GM12878 (cell line): ENCODE measurements around the gene DNMT1. TPM values are rescaled to one million over a fixed set of nuclear protein-coding genes. Genes with fewer than 3 reads are reported as not detected.

ENCODE experiments used
- ATAC-seq: fragments of 200-7000 bp; cut with Tn5 transposase; 3 replicates; pipeline ENCODE4 v1.9.1; 2020; ENCODE audit warnings: mild to moderate bottlenecking, moderate library complexity
- BruUV-seq: library from RNA; stranded (reverse); fragments of 400-500 nt; replicated peaks from 2 replicates; lab custom pipeline; 2021; lab: Mats Ljungman, UMichigan
- CTCF ChIA-PET: fragments of 300-600 bp; sonication (Branson Sonifier 250); formaldehyde crosslinking; extraction: SDS; loops from one replicate; lab custom pipeline; 2021; ENCODE audit warnings: inconsistent platforms; lab: Yijun Ruan, JAX
- POLR2A ChIA-PET: fragments of 350-600 bp; formaldehyde crosslinking; extraction: SDS; loops from one replicate; lab custom pipeline; 2021; ENCODE audit warnings: inconsistent platforms; lab: Charles Lee
- RAD21 ChIA-PET: fragments of 300-600 bp; sonication (Branson Sonifier 250); formaldehyde crosslinking; loops from one replicate; lab custom pipeline; 2023; ENCODE audit warnings: antibody characterized with exemption; ENCODE audit not compliant: unreplicated experiment; lab: Charles Lee
- SMC1A ChIA-PET: fragments of 300-600 bp; sonication (Branson Sonifier 250); formaldehyde crosslinking; loops from one replicate; lab custom pipeline; 2023; ENCODE audit not compliant: unreplicated experiment, uncharacterized antibody; lab: Charles Lee
- DNase-seq: peaks from one replicate; pipeline ENCODE4 v3.0.0-alpha.2; 2011; ENCODE audit warnings: low read depth, low spot score
- FAIRE-seq: peaks from 3 replicates; lab custom pipeline; 2011; peaks lifted over from hg19 to GRCh38; lab: Jason Lieb, UNC
- H2AFZ ChIP-seq: 2 replicates; pipeline ENCODE4 v1.6.0; 2011; ENCODE audit warnings: low read depth, low read length, control low read depth; ENCODE audit not compliant: control insufficient read depth
- H3K27ac ChIP-seq: 2 replicates; pipeline ENCODE4 v1.5.1; 2011; ENCODE audit warnings: control low read depth; ENCODE audit not compliant: control insufficient read depth, insufficient read depth
- H3K27me3 ChIP-seq, 2 experiments: replicated peaks in 1 of 2; 2 replicates each; pipeline versions ENCODE4 v1.6.0 to v1.6.1; 2011; ENCODE audit warnings: low read length in 1 of 2; ENCODE audit not compliant: control insufficient read depth in 2 of 2, insufficient read depth in 2 of 2
- H3K36me3 ChIP-seq, 2 experiments: 2 replicates each; pipeline ENCODE4 v1.5.1; 2011; ENCODE audit warnings: low read length in 1 of 2; ENCODE audit not compliant: control insufficient read depth in 2 of 2, insufficient read depth in 2 of 2
- H3K4me1 ChIP-seq: 2 replicates; pipeline ENCODE4 v1.6.1; 2011; ENCODE audit warnings: mild to moderate bottlenecking, low read length, moderate library complexity, mixed read lengths; ENCODE audit not compliant: control insufficient read depth, insufficient read depth
- H3K4me2 ChIP-seq: 2 replicates; pipeline ENCODE4 v1.6.0; 2011; ENCODE audit warnings: control low read depth; ENCODE audit not compliant: control insufficient read depth, insufficient read depth
- H3K4me3 ChIP-seq: fragments of 200-600 bp; sonication (generic); 2 replicates; pipeline ENCODE4 v1.5.1; 2016
- H3K79me2 ChIP-seq: 2 replicates; pipeline ENCODE4 v1.6.0; 2011; ENCODE audit warnings: low read length; ENCODE audit not compliant: control insufficient read depth, insufficient read depth
- H3K9ac ChIP-seq: 2 replicates; pipeline ENCODE4 v1.8.0; 2011; ENCODE audit warnings: low read length, control low read depth, mixed read lengths; ENCODE audit not compliant: control insufficient read depth, insufficient read depth
- H3K9me3 ChIP-seq: replicated peaks from 3 replicates; pipeline ENCODE4 v1.5.1; 2011; ENCODE audit warnings: mild to moderate bottlenecking, low read length; ENCODE audit not compliant: control insufficient read depth, insufficient read depth
- H4K20me1 ChIP-seq: 2 replicates; pipeline ENCODE4 v1.6.0; 2011; ENCODE audit not compliant: control insufficient read depth, insufficient read depth
- ASH2L ChIP-seq: fragments of 300-600, 200-600 bp; sonication (generic); IDR thresholded peaks from 2 replicates; pipeline ENCODE4 v1.6.1; 2017; ENCODE audit warnings: low read depth, mild to moderate bottlenecking, borderline replicate concordance
- BRCA1 ChIP-seq: IDR thresholded peaks from 2 replicates; pipeline ENCODE4 v1.6.1; 2011; ENCODE audit warnings: low read depth, low read length, improper control_type of control experiment
- CEBPB ChIP-seq, 2 experiments: fragments of 150-350 bp in 1 of 2; IDR thresholded peaks; 2 replicates each; pipeline ENCODE4 v1.6.1; 2012 to 2014; ENCODE audit warnings: low read depth in 2 of 2, low read length in 2 of 2, borderline replicate concordance in 1 of 2, inconsistent platforms in 1 of 2
- NBN ChIP-seq: fragments of 450-650 bp; IDR thresholded peaks from 2 replicates; pipeline ENCODE4 v1.6.1; 2016
- POU2F2 ChIP-seq: IDR thresholded peaks from 3 replicates; pipeline ENCODE4 v1.6.1; 2011; ENCODE audit warnings: low read depth, mild to moderate bottlenecking, low read length, borderline replicate concordance
- SIX5 ChIP-seq: IDR thresholded peaks from 2 replicates; pipeline ENCODE4 v1.6.1; 2011; ENCODE audit warnings: mild to moderate bottlenecking, low read depth, low read length, moderate library complexity; ENCODE audit not compliant: severe bottlenecking
- SMARCA5 ChIP-seq: fragments of 450-650 bp; IDR thresholded peaks from 2 replicates; pipeline ENCODE4 v1.6.1; 2017; ENCODE audit warnings: mild to moderate bottlenecking
- WGBS: methylation state at CpG from one replicate; pipeline ENCODE4 v1.1.6; 2016; ENCODE audit warnings: low lambda C conversion rate; ENCODE audit not compliant: insufficient replicate concordance, insufficient coverage; ENCODE audit errors: missing lambda C conversion rate; 5-methylcytosine and 5-hydroxymethylcytosine counted together
- in situ Hi-C: fragments of 300-500 bp; cut with MboI; formaldehyde crosslinking; loops from 9 replicates; pipeline ENCODE4 v1.14.3; 2018; ENCODE audit warnings: mixed read lengths
- intact Hi-C: fragments of 100-400 bp; cut with micrococcal nuclease; formaldehyde crosslinking; loops from one replicate; pipeline ENCODE4 v1.14.2; 2022; ENCODE audit not compliant: unreplicated experiment
- polyA plus RNA-seq, 11 experiments: library from polyadenylated mRNA; depleted of rRNA in 4 of 11; unstranded in 6 of 11; stranded (reverse) in 5 of 11; fragments of >200 nt; fragmentation: Nextera tagmentation in 4 of 11; fragmentation: Illumina TruSeq in 1 of 11; extraction: Ambion mirVana in 4 of 11; extraction: Trizol in 1 of 11; gene quantifications; 1 replicate in 1 of 11; 2 replicates in 10 of 11; pipeline versions ENCODE4 v1.2.1 to v1.2.3, GENCODE V29; 2011 to 2016; ENCODE audit warnings: inconsistent platforms in 2 of 11, missing spikeins in 2 of 11, low read depth in 1 of 11
- total RNA-seq, 4 experiments: library from RNA; depleted of rRNA in 3 of 4; stranded (reverse); fragments of >200 nt in 3 of 4; fragmentation: Illumina TruSeq in 1 of 4; extraction: Trizol in 1 of 4; gene quantifications; 2 replicates each; pipeline versions ENCODE4 v1.2.1 to v1.2.3, GENCODE V29; 2013 to 2021
- TF ChIP-seq, protein P1 (sequence below): IDR thresholded peaks from 2 replicates; pipeline ENCODE4 v1.6.1; 2012; ENCODE audit warnings: low read depth, low read length, improper control_type of control experiment
- TF ChIP-seq, protein P2 (sequence below): fragments of 450-650 bp; IDR thresholded peaks from 2 replicates; pipeline ENCODE4 v1.6.1; 2017; ENCODE audit warnings: mild to moderate bottlenecking, moderate library complexity

DNMT1 gene
- total and polyA plus RNA-seq, 10 of the 15 experiments (the other 5 are each of a cell fraction or from before 2014, with no cell fraction given) = 70.0 to 290 (median 133) TPM

GRCh38 chr19:10133596-10133995, 61.2 kb downstream of the DNMT1 start:
- FAIRE-seq = no peak
- H3K4me3 ChIP-seq = no peak overlapping the region
- TF ChIP-seq SIX5 (no peak), NBN (no peak), POU2F2 (no peak), SMARCA5 (no peak), ASH2L (no peak), BRCA1 (no peak), CEBPB (IDR thresholded peaks at IDR 0.05; ENCODE audit: borderline replicate concordance in 1 of 2, low read depth in 2 of 2, low read length in 2 of 2) (no peak)
- TF ChIP-seq, protein P1, sequence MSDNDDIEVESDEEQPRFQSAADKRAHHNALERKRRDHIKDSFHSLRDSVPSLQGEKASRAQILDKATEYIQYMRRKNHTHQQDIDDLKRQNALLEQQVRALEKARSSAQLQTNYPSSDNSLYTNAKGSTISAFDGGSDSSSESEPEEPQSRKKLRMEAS = no peak
- TF ChIP-seq, protein P2, sequence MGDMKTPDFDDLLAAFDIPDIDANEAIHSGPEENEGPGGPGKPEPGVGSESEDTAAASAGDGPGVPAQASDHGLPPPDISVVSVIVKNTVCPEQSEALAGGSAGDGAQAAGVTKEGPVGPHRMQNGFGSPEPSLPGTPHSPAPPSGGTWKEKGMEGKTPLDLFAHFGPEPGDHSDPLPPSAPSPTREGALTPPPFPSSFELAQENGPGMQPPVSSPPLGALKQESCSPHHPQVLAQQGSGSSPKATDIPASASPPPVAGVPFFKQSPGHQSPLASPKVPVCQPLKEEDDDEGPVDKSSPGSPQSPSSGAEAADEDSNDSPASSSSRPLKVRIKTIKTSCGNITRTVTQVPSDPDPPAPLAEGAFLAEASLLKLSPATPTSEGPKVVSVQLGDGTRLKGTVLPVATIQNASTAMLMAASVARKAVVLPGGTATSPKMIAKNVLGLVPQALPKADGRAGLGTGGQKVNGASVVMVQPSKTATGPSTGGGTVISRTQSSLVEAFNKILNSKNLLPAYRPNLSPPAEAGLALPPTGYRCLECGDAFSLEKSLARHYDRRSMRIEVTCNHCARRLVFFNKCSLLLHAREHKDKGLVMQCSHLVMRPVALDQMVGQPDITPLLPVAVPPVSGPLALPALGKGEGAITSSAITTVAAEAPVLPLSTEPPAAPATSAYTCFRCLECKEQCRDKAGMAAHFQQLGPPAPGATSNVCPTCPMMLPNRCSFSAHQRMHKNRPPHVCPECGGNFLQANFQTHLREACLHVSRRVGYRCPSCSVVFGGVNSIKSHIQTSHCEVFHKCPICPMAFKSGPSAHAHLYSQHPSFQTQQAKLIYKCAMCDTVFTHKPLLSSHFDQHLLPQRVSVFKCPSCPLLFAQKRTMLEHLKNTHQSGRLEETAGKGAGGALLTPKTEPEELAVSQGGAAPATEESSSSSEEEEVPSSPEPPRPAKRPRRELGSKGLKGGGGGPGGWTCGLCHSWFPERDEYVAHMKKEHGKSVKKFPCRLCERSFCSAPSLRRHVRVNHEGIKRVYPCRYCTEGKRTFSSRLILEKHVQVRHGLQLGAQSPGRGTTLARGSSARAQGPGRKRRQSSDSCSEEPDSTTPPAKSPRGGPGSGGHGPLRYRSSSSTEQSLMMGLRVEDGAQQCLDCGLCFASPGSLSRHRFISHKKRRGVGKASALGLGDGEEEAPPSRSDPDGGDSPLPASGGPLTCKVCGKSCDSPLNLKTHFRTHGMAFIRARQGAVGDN = no peak
- TF ChIP-seq, all 136 proteins: peak for 0
- H3K79me2 ChIP-seq = no peaks in the 10 kb centered on the region
- H4K20me1 ChIP-seq = no peaks in the 10 kb centered on the region
- H3K27ac ChIP-seq = no peak overlapping the region
- H3K36me3 ChIP-seq = peaks cover 40 to 48% of the 10 kb centered on the region in 2 experiments
- ChIA-PET SMC1A (interaction anchor here (1.2 kb wide), 1 partner anchor 116 kb away, joined by 3 read pairs; no protein-coding TSS in a partner anchor), RAD21 (no interaction called here), CTCF (interaction anchor here (0.7 to 3.0 kb wide), 3 partner anchors 13 to 117 kb away, joined by 3 to 12 read pairs (median 3); partner anchors contain the start of gene EIF3G), POLR2A (no interaction called here)
- no peaks in the 10 kb centered on the region for H3K9me3 ChIP-seq
- no peaks in the 10 kb centered on the region for H3K27me3 ChIP-seq
- intact Hi-C loops (no loop called here), in situ Hi-C loops (no loop called here)
- ATAC-seq = no peak
- no peak overlapping the region for H3K9ac ChIP-seq
- H2AFZ ChIP-seq = no peak overlapping the region
- no peaks in the 10 kb centered on the region for H3K4me1 ChIP-seq
- H3K4me2 ChIP-seq = no peak overlapping the region
- WGBS = 94% methylated on average over 11 of the region's 11 CpGs
- DNase-seq = no peak
- BruUV-seq = no TSS peak
